ENCODE results near the gene LRMDA.

LRMDA gene

GRCh38 chr10:75597773-75598440 lies 166.5 kb downstream of the LRMDA start:
- H3K27me3 ChIP-seq (ENCODE audit: low read length): no peaks in the 10 kb centered on the region
- no peak for TF ChIP-seq EZH2phosphoT487 (conservative IDR thresholded peaks at IDR 0.05; ENCODE audit: low read length)
- no peak for TF ChIP-seq CTCF (IDR thresholded peaks at IDR 0.05; ENCODE audit: insufficient read depth, low read length, poor library complexity, severe bottlenecking)

GRCh38 chr10:75598998-75599397 lies 167.6 kb downstream of the LRMDA start:
- TF ChIP-seq CTCF (IDR thresholded peaks at IDR 0.05; ENCODE audit: insufficient read depth, low read length, poor library complexity, severe bottlenecking) (no peak), EZH2phosphoT487 (conservative IDR thresholded peaks at IDR 0.05; ENCODE audit: low read length) (no peak)

More at GRCh38 chr10:75597773-75598440, 166.5 kb downstream of the LRMDA start:
- H3K9me3 ChIP-seq (ENCODE audit: insufficient read depth, low read length): no peaks in the 10 kb centered on the region
- H2AFZ ChIP-seq (ENCODE audit: low read depth, low read length, severe bottlenecking): no peak overlapping the region
- H3K4me3 ChIP-seq (ENCODE audit: insufficient read depth, low read length, poor library complexity, severe bottlenecking): no peak overlapping the region
- H3K9me2 ChIP-seq (replicated peaks; ENCODE audit: insufficient read depth, low read length): no peaks in the 10 kb centered on the region
- no peak overlapping the region for H3K9ac ChIP-seq (ENCODE audit: low read length)
- H3K4me2 ChIP-seq (ENCODE audit: low read depth, low read length, poor library complexity, severe bottlenecking): no peak overlapping the region
- no peaks in the 10 kb centered on the region for H3K79me2 ChIP-seq (ENCODE audit: insufficient read depth, low read length)
- no peaks in the 10 kb centered on the region for H4K20me1 ChIP-seq (ENCODE audit: low read depth, low read length)
- no peaks in the 10 kb centered on the region for H3F3A ChIP-seq (ENCODE audit: insufficient read depth)
- no peaks in the 10 kb centered on the region for H3K36me3 ChIP-seq (ENCODE audit: low read length)
- H3K27ac ChIP-seq (ENCODE audit: low read depth, low read length): no peak overlapping the region

GRCh38 chr10:75599875-75600648 lies 168.6 kb downstream of the LRMDA start:
- Histone ChIP-seq H3K9me3 (ENCODE audit: insufficient read depth, low read length) (no peaks in the 10 kb centered on the region), H3K36me3 (ENCODE audit: low read length) (no peaks in the 10 kb centered on the region), H3K4me3 (ENCODE audit: insufficient read depth, low read length, poor library complexity, severe bottlenecking) (no peak overlapping the region), H3K9me2 (replicated peaks; ENCODE audit: insufficient read depth, low read length) (no peaks in the 10 kb centered on the region), H3K4me2 (ENCODE audit: low read depth, low read length, poor library complexity, severe bottlenecking) (no peak overlapping the region), H3F3A (ENCODE audit: insufficient read depth) (no peaks in the 10 kb centered on the region), H4K20me1 (ENCODE audit: low read depth, low read length) (no peaks in the 10 kb centered on the region), H3K27ac (ENCODE audit: low read depth, low read length) (no peak overlapping the region), H2AFZ (ENCODE audit: low read depth, low read length, severe bottlenecking) (no peak overlapping the region), H3K9ac (ENCODE audit: low read length) (no peak overlapping the region), H3K79me2 (ENCODE audit: insufficient read depth, low read length) (no peaks in the 10 kb centered on the region), H3K27me3 (ENCODE audit: low read length) (no peaks in the 10 kb centered on the region)
- no peak for TF ChIP-seq CTCF (IDR thresholded peaks at IDR 0.05; ENCODE audit: insufficient read depth, low read length, poor library complexity, severe bottlenecking)

More at GRCh38 chr10:75598998-75599397, 167.6 kb downstream of the LRMDA start:
- no peak overlapping the region for H3K9ac ChIP-seq (ENCODE audit: low read length)
- no peaks in the 10 kb centered on the region for H3K27me3 ChIP-seq (ENCODE audit: low read length)
- H3F3A ChIP-seq (ENCODE audit: insufficient read depth): no peaks in the 10 kb centered on the region
- no peak overlapping the region for H3K4me3 ChIP-seq (ENCODE audit: insufficient read depth, low read length, poor library complexity, severe bottlenecking)
- no peaks in the 10 kb centered on the region for H3K79me2 ChIP-seq (ENCODE audit: insufficient read depth, low read length)
- no peaks in the 10 kb centered on the region for H4K20me1 ChIP-seq (ENCODE audit: low read depth, low read length)
- H3K9me2 ChIP-seq (replicated peaks; ENCODE audit: insufficient read depth, low read length): no peaks in the 10 kb centered on the region
- no peaks in the 10 kb centered on the region for H3K36me3 ChIP-seq (ENCODE audit: low read length)
- no peaks in the 10 kb centered on the region for H3K9me3 ChIP-seq (ENCODE audit: insufficient read depth, low read length)
- no peak overlapping the region for H3K27ac ChIP-seq (ENCODE audit: low read depth, low read length)
- H3K4me2 ChIP-seq (ENCODE audit: low read depth, low read length, poor library complexity, severe bottlenecking): no peak overlapping the region
- no peak overlapping the region for H2AFZ ChIP-seq (ENCODE audit: low read depth, low read length, severe bottlenecking)

All from SU-DHL-6 (cell line).